H9 (cell line): Measurements from ENCODE around the gene CATSPERE. TPM values are rescaled to one million over a fixed set of nuclear protein-coding genes. Genes with fewer than 3 reads are reported as not detected.

Experiments used
- DNase-seq: peaks from one replicate; pipeline ENCODE4 v3.0.0-alpha.2; 2017
- H2AFZ ChIP-seq: one replicate; pipeline ENCODE4 v1.6.1; 2013; ENCODE audit warnings: mild to moderate bottlenecking, low read length, control low read depth, moderate library complexity
- H2AK5ac ChIP-seq: 2 replicates; pipeline ENCODE4 v1.6.1; 2013; ENCODE audit warnings: low read length, control low read depth, mixed read lengths; ENCODE audit not compliant: insufficient read length
- H2BK120ac ChIP-seq: one replicate; pipeline ENCODE4 v1.6.1; 2013; ENCODE audit warnings: low read depth, mild to moderate bottlenecking, low read length, control low read depth, inconsistent platforms; ENCODE audit not compliant: poor library complexity, severe bottlenecking
- H2BK12ac ChIP-seq: 2 replicates; pipeline ENCODE4 v1.6.1; 2013; ENCODE audit warnings: low read length, control low read depth, mixed read lengths, low read depth; ENCODE audit not compliant: insufficient read length
- H2BK15ac ChIP-seq: 2 replicates; pipeline ENCODE4 v1.6.1; 2013; ENCODE audit warnings: low read depth, low read length, control low read depth
- H2BK20ac ChIP-seq: one replicate; pipeline ENCODE4 v1.6.1; 2013; ENCODE audit warnings: low read depth, mild to moderate bottlenecking, low read length, control low read depth, inconsistent platforms; ENCODE audit not compliant: poor library complexity, severe bottlenecking
- H2BK5ac ChIP-seq: 2 replicates; pipeline ENCODE4 v1.6.1; 2013; ENCODE audit warnings: low read length, control low read depth, mixed read lengths; ENCODE audit not compliant: insufficient read length
- H3K14ac ChIP-seq: 2 replicates; pipeline ENCODE4 v1.6.1; 2013; ENCODE audit warnings: low read length, control low read depth; ENCODE audit not compliant: insufficient read depth
- H3K18ac ChIP-seq: 2 replicates; pipeline ENCODE4 v1.6.1; 2013; ENCODE audit warnings: low read depth, mild to moderate bottlenecking, mixed read lengths, low read length, control low read depth; ENCODE audit not compliant: insufficient read length
- H3K23ac ChIP-seq: 2 replicates; pipeline ENCODE4 v1.6.1; 2013; ENCODE audit warnings: low read length, control low read depth, mixed read lengths, low read depth; ENCODE audit not compliant: insufficient read length
- H3K23me2 ChIP-seq: 2 replicates; pipeline ENCODE4 v1.6.1; 2013; ENCODE audit warnings: low read depth, mild to moderate bottlenecking, mixed read lengths, low read length, control low read depth; ENCODE audit not compliant: insufficient read length, poor library complexity, severe bottlenecking
- H3K27ac ChIP-seq: 2 replicates; pipeline ENCODE4 v1.5.1; 2013; ENCODE audit warnings: low read length, control low read depth, mixed read lengths, low read depth; ENCODE audit not compliant: insufficient read length
- H3K27me3 ChIP-seq: 2 replicates; pipeline ENCODE4 v1.6.1; 2013; ENCODE audit warnings: low read length, control low read depth, inconsistent platforms; ENCODE audit not compliant: insufficient read depth
- H3K4ac ChIP-seq: 2 replicates; pipeline ENCODE4 v1.6.1; 2013; ENCODE audit warnings: low read depth, mild to moderate bottlenecking, control low read depth, inconsistent platforms, low read length, moderate library complexity
- H3K4me1 ChIP-seq: 2 replicates; pipeline ENCODE4 v1.6.1; 2013; ENCODE audit warnings: low read length, control low read depth, inconsistent platforms; ENCODE audit not compliant: insufficient read depth
- H3K4me2 ChIP-seq: 2 replicates; pipeline ENCODE4 v1.6.1; 2013; ENCODE audit warnings: low read length, control low read depth, mixed read lengths; ENCODE audit not compliant: insufficient read length, insufficient read depth
- H3K56ac ChIP-seq: 2 replicates; pipeline ENCODE4 v1.6.1; 2013; ENCODE audit warnings: low read depth, mild to moderate bottlenecking, mixed read lengths, low read length, control low read depth; ENCODE audit not compliant: insufficient read length
- H3K79me1 ChIP-seq: 2 replicates; pipeline ENCODE4 v1.6.1; 2013; ENCODE audit warnings: low read depth, mild to moderate bottlenecking, moderate library complexity, low read length, control low read depth, inconsistent platforms; ENCODE audit not compliant: insufficient read depth, poor library complexity, severe bottlenecking
- H3K79me2 ChIP-seq: 2 replicates; pipeline ENCODE4 v1.6.1; 2013; ENCODE audit warnings: low read length, control low read depth, inconsistent platforms; ENCODE audit not compliant: insufficient read depth
- H3K9ac ChIP-seq: 2 replicates; pipeline ENCODE4 v1.6.1; 2013; ENCODE audit warnings: low read length, control low read depth, mixed read lengths; ENCODE audit not compliant: insufficient read length; ENCODE audit errors: extremely low read depth
- H3K9me3 ChIP-seq: one replicate; pipeline ENCODE4 v1.6.1; 2013; ENCODE audit warnings: low read depth, low read length, inconsistent platforms; ENCODE audit not compliant: control insufficient read depth
- H3T11ph ChIP-seq: one replicate; pipeline ENCODE4 v1.6.1; 2013; ENCODE audit warnings: mild to moderate bottlenecking, low read length, control low read depth, inconsistent platforms
- H4K20me1 ChIP-seq: one replicate; pipeline ENCODE4 v1.6.1; 2013; ENCODE audit not compliant: control insufficient read depth, insufficient read length, insufficient read depth
- H4K5ac ChIP-seq: 2 replicates; pipeline ENCODE4 v1.6.1; 2013; ENCODE audit warnings: low read depth, mild to moderate bottlenecking, mixed read lengths, low read length, control low read depth; ENCODE audit not compliant: insufficient read length
- H4K8ac ChIP-seq: replicated peaks from 2 replicates; pipeline ENCODE4 v1.6.1; 2013; ENCODE audit warnings: low read length, control low read depth, mixed read lengths, low read depth; ENCODE audit not compliant: insufficient read length
- H4K91ac ChIP-seq: 2 replicates; pipeline ENCODE4 v1.6.1; 2013; ENCODE audit warnings: low read depth, mild to moderate bottlenecking, moderate library complexity, mixed read lengths, low read length, control low read depth; ENCODE audit not compliant: insufficient read length
- H3K27ac Mint-ChIP-seq, 3 experiments: 2 replicates in 2 of 3; 3 replicates in 1 of 3; pipeline ENCODE4 v1.8.0; 2020 to 2021; ENCODE audit warnings: mixed read lengths in 3 of 3, mild to moderate bottlenecking in 1 of 3, moderate library complexity in 1 of 3
- H3K27me3 Mint-ChIP-seq: 2 replicates; pipeline ENCODE4 v1.8.0; 2021; ENCODE audit warnings: low read depth, mild to moderate bottlenecking, moderate library complexity, mixed read lengths
- H3K36me3 Mint-ChIP-seq, 3 experiments: 2 replicates in 2 of 3; 3 replicates in 1 of 3; pipeline ENCODE4 v1.8.0; 2020 to 2021; ENCODE audit warnings: low read depth in 3 of 3, mixed read lengths in 3 of 3; ENCODE audit not compliant: insufficient read depth in 1 of 3
- H3K4me1 Mint-ChIP-seq, 2 experiments: 2 replicates each; pipeline ENCODE4 v1.8.0; 2020; ENCODE audit warnings: mixed read lengths in 2 of 2
- H3K4me3 Mint-ChIP-seq, 2 experiments: 2 replicates in 1 of 2; 3 replicates in 1 of 2; pipeline ENCODE4 v1.8.0; 2020 to 2021; ENCODE audit warnings: mild to moderate bottlenecking in 2 of 2, mixed read lengths in 2 of 2, moderate library complexity in 1 of 2
- H3K9me3 Mint-ChIP-seq, 2 experiments: 2 replicates in 1 of 2; 3 replicates in 1 of 2; pipeline ENCODE4 v1.8.0; 2020; ENCODE audit warnings: mild to moderate bottlenecking in 2 of 2, mixed read lengths in 2 of 2, moderate library complexity in 1 of 2
- CTCF ChIP-seq: fragments of 200-600 bp; sonication (generic); conservative IDR thresholded peaks from 3 replicates; pipeline ENCODE4 v1.8.0; 2021; ENCODE audit warnings: antibody characterized with exemption, mild to moderate bottlenecking
- WGBS: extraction: QIAGEN DNeasy Blood & Tissue Kit; methylation state at CpG from one replicate; pipeline ENCODE4 v1.1.7; 2013; ENCODE audit warnings: missing lambda C conversion rate, low lambda C conversion rate, mixed read lengths; ENCODE audit not compliant: insufficient read length; ENCODE audit errors: extremely low coverage; 5-methylcytosine and 5-hydroxymethylcytosine counted together
- total RNA-seq: library from RNA; stranded (reverse); gene quantifications from 2 replicates; pipeline ENCODE4 v1.2.1, GENCODE V29; 2021

The CATSPERE gene
- total RNA-seq, 1 experiment from 2014 or later: 0.31 TPM

- Histone ChIP-seq H3K27me3 (no peaks in the 10 kb centered on the region), H4K8ac (no peak overlapping the region), H2BK5ac (no peak overlapping the region), H3K4me2 (no peak overlapping the region), H2BK12ac (no peak overlapping the region), H2BK20ac (no peak overlapping the region), H3K18ac (no peak overlapping the region), H2AFZ (no peak overlapping the region), H2BK120ac (no peak overlapping the region), H3K79me2 (no peaks in the 10 kb centered on the region), H3K9ac (no peak overlapping the region), H3T11ph (no peak overlapping the region), H3K27ac (no peak overlapping the region), H3K56ac (no peak overlapping the region), H4K91ac (no peak overlapping the region), H3K4ac (no peak overlapping the region), H3K79me1 (no peaks in the 10 kb centered on the region), H4K5ac (no peak overlapping the region), H4K20me1 (no peaks in the 10 kb centered on the region), H3K9me3 (no peaks in the 10 kb centered on the region), H3K4me1 (no peaks in the 10 kb centered on the region), H3K14ac (no peak overlapping the region), H3K23ac (no peak overlapping the region), H2AK5ac (no peak overlapping the region), H2BK15ac (no peak overlapping the region), H3K23me2 (no peaks in the 10 kb centered on the region)
- H3K27ac Mint-ChIP-seq: no peak overlapping the region
- no peaks in the 10 kb centered on the region for H3K27me3 Mint-ChIP-seq
- H3K4me1 Mint-ChIP-seq: no peaks in the 10 kb centered on the region
- DNase-seq: no peak
- H3K4me3 Mint-ChIP-seq: no peak overlapping the region
- H3K36me3 Mint-ChIP-seq: peaks cover 0 to 6% (median 0%) of the 10 kb centered on the region in 3 experiments; a peak in 1 of 7 replicates
- peaks cover 0 to 4% of the 10 kb centered on the region in 2 experiments; a peak in 2 of 5 replicates for H3K9me3 Mint-ChIP-seq
- WGBS: no CpG with 5 or more reads among the region's 6 CpGs
- no peak for TF ChIP-seq CTCF
These were observed 173.5 kb downstream of the CATSPERE start for GRCh38 chr1:244634546-244634945.
